Nephron progenitor cell (in vitro differentiated cells): Measurements from ENCODE around the gene LUZP2.

Experiments used
- DNase-seq: peaks from one replicate; pipeline ENCODE4 v3.0.0; 2021
- H3K27ac Mint-ChIP-seq: 2 replicates; pipeline ENCODE4 v1.8.0; 2021; ENCODE audit warnings: mild to moderate bottlenecking, moderate library complexity, mixed read lengths
- H3K27me3 Mint-ChIP-seq: 2 replicates; pipeline ENCODE4 v1.8.0; 2021; ENCODE audit warnings: mild to moderate bottlenecking, low read depth, mixed read lengths; ENCODE audit not compliant: poor library complexity
- H3K36me3 Mint-ChIP-seq: 2 replicates; pipeline ENCODE4 v1.8.0; 2021; ENCODE audit warnings: low read depth, mixed read lengths
- H3K4me1 Mint-ChIP-seq: 2 replicates; pipeline ENCODE4 v1.8.0; 2021; ENCODE audit warnings: mixed read lengths
- H3K4me3 Mint-ChIP-seq: 2 replicates; pipeline ENCODE4 v1.8.0; 2021; ENCODE audit warnings: mild to moderate bottlenecking, moderate library complexity, mixed read lengths
- H3K9me3 Mint-ChIP-seq: 2 replicates; pipeline ENCODE4 v1.8.0; 2021; ENCODE audit warnings: mild to moderate bottlenecking, moderate library complexity, mixed read lengths
- CTCF ChIP-seq: fragments of 200-600 bp; sonication (generic); IDR thresholded peaks from 2 replicates; pipeline ENCODE4 v1.5.0; 2021; ENCODE audit warnings: antibody characterized with exemption

LUZP2 gene

GRCh38 chr11:24925091-24925490, 428.2 kb downstream of the LUZP2 start:
- DNase-seq: no peak
- Mint-ChIP-seq H3K27me3 (no peaks in the 10 kb centered on the region), H3K4me3 (no peak overlapping the region), H3K4me1 (no peaks in the 10 kb centered on the region), H3K27ac (no peak overlapping the region), H3K36me3 (no peaks in the 10 kb centered on the region), H3K9me3 (peaks cover 21% of the 10 kb centered on the region)
- no peak for TF ChIP-seq CTCF

GRCh38 chr11:24932110-24933000, 435.5 kb downstream of the LUZP2 start:
- Mint-ChIP-seq H3K36me3 (no peaks in the 10 kb centered on the region), H3K9me3 (peaks cover 27% of the 10 kb centered on the region), H3K27me3 (no peaks in the 10 kb centered on the region), H3K27ac (peak overlapping the region; percentile 55), H3K4me3 (no peak overlapping the region), H3K4me1 (peaks cover 6% of the 10 kb centered on the region)
- DNase-seq: peak; percentile 1
- TF ChIP-seq CTCF: no peak

GRCh38 chr11:24934733-24935439, 438.0 kb downstream of the LUZP2 start:
- H3K9me3 Mint-ChIP-seq: peaks cover 19% of the 10 kb centered on the region
- DNase-seq: no peak
- peaks cover 6% of the 10 kb centered on the region for H3K4me1 Mint-ChIP-seq
- H3K27ac Mint-ChIP-seq: no peak overlapping the region
- H3K27me3 Mint-ChIP-seq: no peaks in the 10 kb centered on the region
- no peak for TF ChIP-seq CTCF
- no peaks in the 10 kb centered on the region for H3K36me3 Mint-ChIP-seq
- no peak overlapping the region for H3K4me3 Mint-ChIP-seq

DNA sequence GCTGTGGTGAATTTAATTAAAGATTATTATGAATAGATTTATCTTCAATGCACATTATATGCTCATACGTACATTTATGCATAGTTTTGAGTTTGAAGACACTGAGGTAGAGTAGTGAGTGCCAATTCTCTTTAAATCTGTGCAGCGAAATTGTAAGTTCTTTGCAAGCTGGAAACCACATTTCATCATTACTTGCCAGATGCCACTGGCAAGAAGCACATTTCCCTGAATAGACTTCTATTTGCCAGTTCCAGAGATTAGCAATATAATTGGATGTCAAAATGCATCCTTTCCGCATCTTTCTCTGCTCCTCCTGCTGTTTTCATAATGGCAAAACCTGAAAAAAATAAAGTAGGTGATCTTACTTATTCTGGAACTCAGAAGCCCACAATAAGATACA, 448.0 kb downstream of the LUZP2 start:
- H3K27ac Mint-ChIP-seq: no peak overlapping the region
- H3K4me3 Mint-ChIP-seq: no peak overlapping the region
- DNase-seq: no peak
- no peak for TF ChIP-seq CTCF
- no peaks in the 10 kb centered on the region for H3K4me1 Mint-ChIP-seq
- no peaks in the 10 kb centered on the region for H3K27me3 Mint-ChIP-seq
- H3K36me3 Mint-ChIP-seq: no peaks in the 10 kb centered on the region
- H3K9me3 Mint-ChIP-seq: no peaks in the 10 kb centered on the region

GRCh38 chr11:24949406-24949805, 452.6 kb downstream of the LUZP2 start:
- H3K27ac Mint-ChIP-seq: no peak overlapping the region

More at GRCh38 chr11:24949406-24949805, 452.6 kb downstream of the LUZP2 start:
- no peaks in the 10 kb centered on the region for H3K9me3 Mint-ChIP-seq
- H3K36me3 Mint-ChIP-seq: no peaks in the 10 kb centered on the region
- TF ChIP-seq CTCF: no peak
- no peaks in the 10 kb centered on the region for H3K27me3 Mint-ChIP-seq
- no peak overlapping the region for H3K4me3 Mint-ChIP-seq
- DNase-seq: no peak
- H3K4me1 Mint-ChIP-seq: no peaks in the 10 kb centered on the region
